Vagina (tissue), 2 donors: ENCODE measurements around the gene ZNF775. TPM values are rescaled to one million over a fixed set of nuclear protein-coding genes. Genes with fewer than 3 reads are reported as not detected.

Experiments
- DNase-seq, 2 donors: peaks; one replicate each; pipeline ENCODE4 v3.0.0-alpha.2; 2017; ENCODE audit errors: extremely low spot score in 2 of 2
- H3K27ac ChIP-seq: fragments of 200-600 bp; sonication (generic); one replicate; pipeline ENCODE4 v1.5.1; 2019
- H3K27me3 ChIP-seq: fragments of 200-600 bp; sonication (generic); one replicate; pipeline ENCODE4 v1.5.1; 2019
- H3K36me3 ChIP-seq, 2 donors: fragments of 200-600 bp; sonication (generic); one replicate each; pipeline ENCODE4 v1.5.1; 2017 to 2019
- H3K4me1 ChIP-seq: fragments of 200-600 bp; sonication (generic); one replicate; pipeline ENCODE4 v1.5.1; 2019
- H3K4me3 ChIP-seq, 2 donors: fragments of 200-600 bp; sonication (generic); 1 replicate in 1 of 2; 2 replicates in 1 of 2; pipeline ENCODE4 v1.5.1; 2016 to 2019
- H3K9me3 ChIP-seq: fragments of 200-600 bp; sonication (generic); one replicate; pipeline ENCODE4 v1.5.1; 2019
- POLR2A ChIP-seq, 2 donors: fragments of 450-650 bp; IDR thresholded peaks; one replicate each; pipeline ENCODE4 v1.6.1; 2017; ENCODE audit warnings: antibody characterized with exemption in 2 of 2, mild to moderate bottlenecking in 2 of 2, moderate library complexity in 2 of 2
- POLR2AphosphoS5 ChIP-seq, 2 donors: sonication (generic); formaldehyde crosslinking; IDR thresholded peaks; one replicate each; pipeline ENCODE4 v1.9.0; 2017; ENCODE audit warnings: antibody characterized with exemption in 2 of 2, mild to moderate bottlenecking in 2 of 2, low read depth in 1 of 2; ENCODE audit not compliant: insufficient read depth in 1 of 2
- intact Hi-C: fragments of 100-400 bp; cut with DNase I; formaldehyde crosslinking; loops from one replicate; pipeline ENCODE4 v1.15.1; 2023
- total RNA-seq: library from RNA; depleted of rRNA; stranded (reverse); fragments of >200 nt; gene quantifications from one replicate; pipeline ENCODE4 v1.2.3, GENCODE V29; 2016
- TF ChIP-seq, protein P1 (sequence below), 3 experiments: fragments of 450-650 bp in 2 of 3; fragments of 200-600 bp in 1 of 3; sonication (generic) in 1 of 3; IDR thresholded peaks; one replicate each; pipeline ENCODE4 v1.5.1; 2017 to 2019; ENCODE audit warnings: antibody characterized with exemption in 3 of 3, mild to moderate bottlenecking in 2 of 3, moderate library complexity in 2 of 3

Gene ZNF775
- total RNA-seq, 1 donor from 2014 or later = 4.4 TPM

DNA sequence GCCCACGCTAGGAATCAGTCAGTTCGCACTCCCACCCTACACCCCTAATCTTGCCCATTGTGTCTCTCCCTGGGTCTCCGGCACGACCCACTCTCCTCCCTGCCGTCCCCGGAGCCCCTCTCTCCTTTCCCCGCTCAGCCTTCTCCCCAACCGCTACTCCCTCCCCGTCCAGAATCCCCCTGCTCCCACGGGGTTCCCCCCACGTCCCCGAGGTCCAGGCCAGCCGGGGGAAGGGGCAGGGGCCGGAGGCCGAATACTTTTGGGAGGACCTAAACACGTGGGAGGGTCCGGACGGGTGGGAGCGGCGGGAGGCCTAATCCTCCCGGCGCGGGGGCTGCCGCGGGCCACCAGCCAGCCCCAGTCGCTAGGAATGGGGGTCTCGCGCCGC lies 38.3 kb upstream of the ZNF775 start:
- Histone ChIP-seq H3K27me3 (no peaks in the 10 kb centered on the region), H3K4me1 (peaks cover 44% of the 10 kb centered on the region), H3K9me3 (no peaks in the 10 kb centered on the region), H3K4me3 (peak overlapping the region; percentile 65 to 69), H3K36me3 (no peaks in the 10 kb centered on the region), H3K27ac (peak overlapping the region; percentile 90)
- DNase-seq = no peak
- intact Hi-C loops = no loop called here
- TF ChIP-seq, protein P1, sequence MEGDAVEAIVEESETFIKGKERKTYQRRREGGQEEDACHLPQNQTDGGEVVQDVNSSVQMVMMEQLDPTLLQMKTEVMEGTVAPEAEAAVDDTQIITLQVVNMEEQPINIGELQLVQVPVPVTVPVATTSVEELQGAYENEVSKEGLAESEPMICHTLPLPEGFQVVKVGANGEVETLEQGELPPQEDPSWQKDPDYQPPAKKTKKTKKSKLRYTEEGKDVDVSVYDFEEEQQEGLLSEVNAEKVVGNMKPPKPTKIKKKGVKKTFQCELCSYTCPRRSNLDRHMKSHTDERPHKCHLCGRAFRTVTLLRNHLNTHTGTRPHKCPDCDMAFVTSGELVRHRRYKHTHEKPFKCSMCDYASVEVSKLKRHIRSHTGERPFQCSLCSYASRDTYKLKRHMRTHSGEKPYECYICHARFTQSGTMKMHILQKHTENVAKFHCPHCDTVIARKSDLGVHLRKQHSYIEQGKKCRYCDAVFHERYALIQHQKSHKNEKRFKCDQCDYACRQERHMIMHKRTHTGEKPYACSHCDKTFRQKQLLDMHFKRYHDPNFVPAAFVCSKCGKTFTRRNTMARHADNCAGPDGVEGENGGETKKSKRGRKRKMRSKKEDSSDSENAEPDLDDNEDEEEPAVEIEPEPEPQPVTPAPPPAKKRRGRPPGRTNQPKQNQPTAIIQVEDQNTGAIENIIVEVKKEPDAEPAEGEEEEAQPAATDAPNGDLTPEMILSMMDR (IDR thresholded peaks at IDR 0.05) = no peak

DNA sequence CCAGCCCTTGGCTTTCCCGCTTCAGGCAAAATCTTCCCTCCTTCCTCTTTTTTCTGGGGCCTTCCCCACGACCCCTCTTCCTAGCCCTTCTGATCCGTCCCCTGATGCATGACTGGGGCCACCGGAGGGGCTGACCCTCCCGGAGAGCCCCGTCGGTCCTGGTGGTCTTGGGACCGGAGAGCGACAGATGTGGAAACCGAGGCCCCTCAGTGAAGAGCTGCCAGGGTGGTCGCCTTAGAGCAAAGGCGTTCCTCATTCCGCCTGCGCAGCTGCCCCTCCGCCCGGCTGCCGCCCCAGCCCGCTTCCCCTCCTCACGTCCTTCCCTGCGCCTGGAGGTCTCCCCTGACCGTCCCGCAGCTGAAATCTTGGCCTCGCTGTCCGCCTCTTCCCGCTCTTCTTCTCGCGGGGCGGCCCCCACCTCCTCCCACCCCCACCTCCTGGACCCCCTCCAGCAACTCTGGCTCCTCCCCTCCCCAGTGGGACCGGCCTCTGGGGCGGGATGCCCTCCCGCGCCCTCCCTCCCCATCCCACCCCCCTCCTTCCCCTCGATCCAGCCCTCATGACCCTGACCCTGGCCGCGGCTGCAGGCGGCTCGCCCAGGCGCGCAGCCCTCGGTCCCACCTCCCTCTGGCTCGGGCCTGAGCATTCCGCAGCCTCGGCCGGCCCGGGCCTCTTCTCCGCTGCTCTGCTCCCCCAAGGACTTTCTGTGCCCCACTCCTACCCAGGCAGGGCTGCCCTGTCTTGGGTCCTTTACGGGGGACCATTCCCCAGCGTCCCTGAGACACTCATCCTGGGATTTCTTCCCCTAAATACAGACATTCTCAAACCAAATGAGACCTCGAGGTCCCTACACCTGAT lies 37.6 kb upstream of the ZNF775 start, which contains the start of gene RARRES2:
Gene RARRES2 (minus strand): TSS at position 367 of the 858 bp plus-strand sequence. CDS start 1,020 bp downstream, outside the sequence.
- intact Hi-C loops = no loop called here
- Histone ChIP-seq H3K27ac (peak within 1 kb of the TSS; percentile 90), H3K36me3 (no peaks in the 10 kb centered on the region), H3K27me3 (no peaks in the 10 kb centered on the region), H3K9me3 (no peaks in the 10 kb centered on the region), H3K4me1 (peaks cover 38% of the 10 kb centered on the region), H3K4me3 (peak within 1 kb of the TSS; percentile 65 to 69)
- TF ChIP-seq, protein P1 (IDR thresholded peaks at IDR 0.05) = no peak
- peak in 1 of 2 donors; percentile 15 for TF ChIP-seq POLR2A (IDR thresholded peaks at IDR 0.05)
- peak in 1 of 2 donors; percentile 80 for TF ChIP-seq POLR2AphosphoS5 (IDR thresholded peaks at IDR 0.05; ENCODE audit: insufficient read depth in 1 of 2, low read depth in 1 of 2)
- DNase-seq = no peak

DNA sequence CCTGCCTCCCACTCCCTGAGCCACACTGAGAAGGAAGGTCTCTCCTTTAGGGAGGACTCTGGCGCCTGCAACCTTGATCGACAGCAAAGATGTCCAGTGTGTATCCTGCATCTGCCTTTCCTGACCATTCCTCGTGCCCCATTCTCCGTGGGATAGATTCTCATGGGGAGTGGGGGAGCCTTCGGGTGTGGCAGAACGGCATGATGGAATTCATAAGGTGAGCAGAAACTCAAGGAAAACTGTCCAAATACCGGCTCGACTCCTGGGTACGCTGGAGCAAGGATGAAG lies 37.1 kb upstream of the ZNF775 start:
- no peaks in the 10 kb centered on the region for H3K36me3 ChIP-seq
- TF ChIP-seq POLR2A (IDR thresholded peaks at IDR 0.05) = no peak
- DNase-seq = no peak
- intact Hi-C loops = no loop called here
- H3K4me3 ChIP-seq = peak overlapping the region; percentile 65 to 69
- H3K4me1 ChIP-seq = peaks cover 32% of the 10 kb centered on the region
- no peaks in the 10 kb centered on the region for H3K9me3 ChIP-seq
- peak overlapping the region; percentile 78 for H3K27ac ChIP-seq
- H3K27me3 ChIP-seq = no peaks in the 10 kb centered on the region

DNA sequence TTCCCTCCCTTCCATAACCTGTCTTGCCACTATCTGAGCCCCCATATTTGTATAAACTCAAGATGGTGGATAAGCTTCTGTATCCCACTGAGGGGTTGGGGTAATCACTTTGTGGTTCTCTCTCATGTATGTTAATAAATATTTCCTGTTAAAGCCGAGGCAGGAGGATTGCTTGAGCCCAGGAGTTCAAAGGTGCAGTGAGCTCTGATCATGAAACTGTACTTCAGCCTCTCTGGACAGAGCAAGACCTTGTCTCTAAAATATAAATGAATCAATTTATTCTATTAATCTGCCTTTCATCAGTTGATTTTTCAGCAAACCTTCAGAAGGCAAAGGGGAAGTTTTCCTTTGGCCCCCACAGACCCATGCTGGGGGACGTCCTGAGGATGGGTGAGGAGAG lies 35.9 kb upstream of the ZNF775 start:
- no peak for DNase-seq
- H3K27me3 ChIP-seq = no peaks in the 10 kb centered on the region
- H3K27ac ChIP-seq = no peak overlapping the region
- no peaks in the 10 kb centered on the region for H3K9me3 ChIP-seq
- peaks cover 32% of the 10 kb centered on the region for H3K4me1 ChIP-seq
- TF ChIP-seq POLR2AphosphoS5 (IDR thresholded peaks at IDR 0.05; ENCODE audit: insufficient read depth in 1 of 2, low read depth in 1 of 2) (no peak), POLR2A (IDR thresholded peaks at IDR 0.05) (no peak)
- TF ChIP-seq, protein P1 (IDR thresholded peaks at IDR 0.05) = no peak
- no peaks in the 10 kb centered on the region for H3K36me3 ChIP-seq
- intact Hi-C loops = no loop called here
- no peak overlapping the region for H3K4me3 ChIP-seq

DNA sequence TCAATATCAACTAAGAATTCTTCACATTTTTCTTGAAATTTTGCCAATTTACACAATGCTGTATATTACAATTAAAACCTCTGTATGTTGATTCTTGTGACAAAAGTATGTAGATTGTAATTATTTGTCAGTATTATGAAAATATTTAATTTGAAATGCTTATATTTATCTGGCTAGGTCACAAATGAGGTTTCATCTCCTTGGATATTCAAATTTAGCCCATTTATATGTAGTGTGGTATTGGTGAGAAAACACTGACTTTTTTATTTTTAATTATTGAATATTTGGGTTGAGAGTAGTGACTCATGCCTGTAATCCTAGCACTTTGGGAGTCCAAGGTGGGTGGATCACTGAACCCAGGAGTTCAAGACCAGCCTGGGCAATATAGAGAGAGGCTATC lies 34.8 kb upstream of the ZNF775 start:
- no peak overlapping the region for H3K27ac ChIP-seq
- intact Hi-C loops = no loop called here
- H3K36me3 ChIP-seq = no peaks in the 10 kb centered on the region
- peaks cover 22% of the 10 kb centered on the region for H3K4me1 ChIP-seq
- no peaks in the 10 kb centered on the region for H3K27me3 ChIP-seq
- no peak for TF ChIP-seq POLR2AphosphoS5 (IDR thresholded peaks at IDR 0.05; ENCODE audit: insufficient read depth in 1 of 2, low read depth in 1 of 2)
- no peak for TF ChIP-seq POLR2A (IDR thresholded peaks at IDR 0.05)
- TF ChIP-seq, protein P1 (IDR thresholded peaks at IDR 0.05) = no peak
- H3K4me3 ChIP-seq = no peak overlapping the region
- DNase-seq = no peak
- no peaks in the 10 kb centered on the region for H3K9me3 ChIP-seq
